Mesothelial cell of epicardium (in vitro differentiated cells): ENCODE results near the gene PLOD2. TPM values are rescaled to one million over a fixed set of nuclear protein-coding genes. Genes with fewer than 3 reads are reported as not detected.
A peak's percentile ranks its signal among the peaks of the same experiment; 100 is the strongest.

Experiments
- DNase-seq, 2 experiments: peaks; one replicate each; pipeline ENCODE4 v3.0.0; 2021; ENCODE audit warnings: low spot score in 2 of 2; ENCODE audit not compliant: unreplicated experiment in 2 of 2
- H3K27ac Mint-ChIP-seq: 2 replicates; pipeline ENCODE4 v1.8.0; 2021; ENCODE audit warnings: mixed read lengths
- H3K27me3 Mint-ChIP-seq: 2 replicates; pipeline ENCODE4 v1.8.0; 2021; ENCODE audit warnings: low read depth, mixed read lengths
- H3K36me3 Mint-ChIP-seq: 2 replicates; pipeline ENCODE4 v1.8.0; 2021; ENCODE audit warnings: mixed read lengths
- H3K4me1 Mint-ChIP-seq: 2 replicates; pipeline ENCODE4 v1.8.0; 2021; ENCODE audit warnings: mixed read lengths
- H3K4me3 Mint-ChIP-seq: 2 replicates; pipeline ENCODE4 v1.8.0; 2021; ENCODE audit warnings: mild to moderate bottlenecking, moderate library complexity, mixed read lengths
- H3K9me3 Mint-ChIP-seq: 2 replicates; pipeline ENCODE4 v1.8.0; 2021; ENCODE audit warnings: mixed read lengths
- total RNA-seq: library from RNA; stranded (reverse); gene quantifications from 3 replicates; pipeline ENCODE4 v1.2.1, GENCODE V29; 2021
- TF ChIP-seq, protein P1 (sequence below): fragments of 200-600 bp; sonication (generic); IDR thresholded peaks from one replicate; pipeline ENCODE4 v1.5.0; 2021; ENCODE audit warnings: antibody characterized with exemption; ENCODE audit not compliant: unreplicated experiment

Gene PLOD2
- total RNA-seq, 1 donor from 2014 or later: 86.0 TPM

DNA sequence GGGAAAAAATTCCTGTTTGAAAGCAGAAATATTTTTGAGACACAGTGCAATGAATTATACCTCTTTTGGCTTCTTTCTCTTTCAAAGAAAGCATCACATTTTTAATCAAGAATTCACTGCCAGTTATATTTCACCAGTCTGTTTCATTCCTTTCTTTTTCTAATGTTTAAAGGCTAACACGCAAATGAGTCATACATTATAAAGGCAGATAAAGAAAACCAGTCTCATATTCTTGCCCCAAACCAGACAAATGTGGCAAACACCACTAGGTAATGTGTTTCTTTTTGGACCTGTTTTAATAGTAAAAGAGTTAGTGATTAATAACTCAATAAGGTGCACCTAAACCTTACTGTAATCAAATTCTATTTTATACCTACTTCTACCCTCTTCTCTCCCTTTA is 83.8 kb downstream of the PLOD2 start:
- DNase-seq: no peak
- Mint-ChIP-seq H3K27me3 (no peaks in the 10 kb centered on the region), H3K4me1 (peaks cover 8% of the 10 kb centered on the region), H3K27ac (peak overlapping the region; percentile 55), H3K9me3 (peaks cover 7% of the 10 kb centered on the region), H3K4me3 (no peak overlapping the region), H3K36me3 (peaks cover 23% of the 10 kb centered on the region)
- TF ChIP-seq, protein P1, sequence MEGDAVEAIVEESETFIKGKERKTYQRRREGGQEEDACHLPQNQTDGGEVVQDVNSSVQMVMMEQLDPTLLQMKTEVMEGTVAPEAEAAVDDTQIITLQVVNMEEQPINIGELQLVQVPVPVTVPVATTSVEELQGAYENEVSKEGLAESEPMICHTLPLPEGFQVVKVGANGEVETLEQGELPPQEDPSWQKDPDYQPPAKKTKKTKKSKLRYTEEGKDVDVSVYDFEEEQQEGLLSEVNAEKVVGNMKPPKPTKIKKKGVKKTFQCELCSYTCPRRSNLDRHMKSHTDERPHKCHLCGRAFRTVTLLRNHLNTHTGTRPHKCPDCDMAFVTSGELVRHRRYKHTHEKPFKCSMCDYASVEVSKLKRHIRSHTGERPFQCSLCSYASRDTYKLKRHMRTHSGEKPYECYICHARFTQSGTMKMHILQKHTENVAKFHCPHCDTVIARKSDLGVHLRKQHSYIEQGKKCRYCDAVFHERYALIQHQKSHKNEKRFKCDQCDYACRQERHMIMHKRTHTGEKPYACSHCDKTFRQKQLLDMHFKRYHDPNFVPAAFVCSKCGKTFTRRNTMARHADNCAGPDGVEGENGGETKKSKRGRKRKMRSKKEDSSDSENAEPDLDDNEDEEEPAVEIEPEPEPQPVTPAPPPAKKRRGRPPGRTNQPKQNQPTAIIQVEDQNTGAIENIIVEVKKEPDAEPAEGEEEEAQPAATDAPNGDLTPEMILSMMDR: no peak

DNA sequence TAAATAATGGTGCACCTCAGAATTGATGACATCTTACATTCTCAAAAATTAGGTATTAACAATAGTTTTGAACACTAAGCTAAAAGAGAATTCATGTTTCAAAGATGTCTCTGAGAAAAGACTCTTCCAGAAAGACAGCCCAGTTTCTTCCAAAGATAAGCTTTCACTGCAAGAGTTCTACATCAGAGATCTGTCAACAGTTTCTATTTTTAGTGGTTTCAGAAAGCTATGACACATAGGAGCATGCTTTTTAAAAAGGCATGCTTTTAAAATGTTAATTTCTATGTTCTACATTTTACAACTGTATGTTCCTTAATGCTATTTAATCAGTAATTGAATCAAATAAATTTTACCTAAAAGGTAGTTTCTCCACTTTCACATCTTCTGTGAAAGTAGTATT is 88.2 kb downstream of the PLOD2 start:
- Mint-ChIP-seq H3K4me1 (peaks cover 6% of the 10 kb centered on the region), H3K27me3 (no peaks in the 10 kb centered on the region), H3K27ac (no peak overlapping the region), H3K9me3 (peaks cover 7% of the 10 kb centered on the region), H3K36me3 (peaks cover 19% of the 10 kb centered on the region), H3K4me3 (no peak overlapping the region)
- TF ChIP-seq, protein P1: no peak
- DNase-seq: no peak

DNA sequence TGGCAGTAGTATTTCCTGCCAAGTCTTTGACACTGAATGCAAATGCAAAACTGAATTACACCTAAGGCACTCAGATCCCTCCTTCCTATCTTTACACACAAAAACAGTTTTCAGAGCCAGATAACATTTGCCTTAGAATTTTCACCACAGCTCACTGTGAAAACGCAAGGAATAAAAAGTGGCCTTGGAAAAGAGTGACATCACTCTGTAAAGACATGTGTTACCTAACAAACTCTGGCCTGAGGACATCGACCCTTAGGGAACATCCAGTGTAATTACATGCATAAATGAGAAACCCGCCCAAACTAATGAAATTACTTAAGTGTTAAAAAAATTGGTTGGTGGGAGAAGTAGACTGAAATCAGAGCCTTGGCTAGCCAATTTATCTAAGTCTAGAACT is 88.9 kb downstream of the PLOD2 start:
- Mint-ChIP-seq H3K4me1 (peaks cover 3% of the 10 kb centered on the region), H3K9me3 (peaks cover 7% of the 10 kb centered on the region)

DNA sequence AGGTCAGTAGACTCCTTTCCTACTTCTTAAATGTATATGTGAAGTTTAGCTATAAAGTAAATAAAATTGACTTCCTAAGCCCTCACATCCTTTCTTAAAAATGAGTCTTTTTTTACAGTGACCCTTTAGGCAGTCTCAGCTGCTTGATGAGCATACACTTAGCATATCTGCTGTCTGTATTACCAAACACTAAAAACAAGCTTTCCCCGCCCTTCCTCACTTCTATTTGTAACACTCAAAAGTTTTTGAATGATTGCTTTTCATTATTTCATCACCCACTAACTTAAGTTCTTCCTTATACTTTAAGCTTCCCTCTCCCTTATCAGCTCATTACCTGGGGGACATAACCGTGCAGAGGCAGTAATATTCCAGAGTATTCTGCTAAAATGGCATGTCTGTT is 89.4 kb downstream of the PLOD2 start:
- Mint-ChIP-seq H3K27ac (no peak overlapping the region), H3K4me3 (no peak overlapping the region), H3K4me1 (peaks cover 5% of the 10 kb centered on the region), H3K27me3 (no peaks in the 10 kb centered on the region), H3K9me3 (peaks cover 7% of the 10 kb centered on the region), H3K36me3 (peaks cover 17% of the 10 kb centered on the region)
- TF ChIP-seq, protein P1: no peak
- no peak for DNase-seq

More for the DNA sequence above, 88.9 kb downstream of the PLOD2 start:
- H3K36me3 Mint-ChIP-seq: peaks cover 19% of the 10 kb centered on the region
- H3K4me3 Mint-ChIP-seq: no peak overlapping the region
- TF ChIP-seq, protein P1: no peak
- H3K27ac Mint-ChIP-seq: no peak overlapping the region
- no peak for DNase-seq
- H3K27me3 Mint-ChIP-seq: no peaks in the 10 kb centered on the region

DNA sequence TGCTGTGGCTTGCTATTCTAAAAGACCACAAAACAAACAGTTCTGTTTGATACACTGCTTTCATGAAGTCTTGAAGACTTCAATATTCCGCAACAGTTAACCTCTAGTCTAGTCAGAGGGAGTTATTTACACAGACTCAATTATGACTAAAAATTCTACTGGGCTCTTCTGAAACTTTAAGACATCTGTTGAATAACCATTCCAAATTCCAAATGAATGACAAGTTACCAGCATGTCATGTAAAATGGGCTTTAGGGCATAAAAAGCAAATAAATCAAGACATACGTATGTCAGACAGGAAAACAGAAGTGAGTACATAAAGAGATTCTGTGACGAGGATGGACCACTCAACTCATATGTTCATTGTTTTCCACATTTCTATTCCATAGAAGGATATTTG is 93.9 kb downstream of the PLOD2 start:
- peak overlapping the region; percentile 30 for H3K27ac Mint-ChIP-seq
- DNase-seq: no peak
- no peaks in the 10 kb centered on the region for H3K27me3 Mint-ChIP-seq
- H3K4me1 Mint-ChIP-seq: peaks cover 10% of the 10 kb centered on the region
- H3K36me3 Mint-ChIP-seq: peaks cover 9% of the 10 kb centered on the region
- no peaks in the 10 kb centered on the region for H3K9me3 Mint-ChIP-seq
- TF ChIP-seq, protein P1: no peak
- no peak overlapping the region for H3K4me3 Mint-ChIP-seq

DNA sequence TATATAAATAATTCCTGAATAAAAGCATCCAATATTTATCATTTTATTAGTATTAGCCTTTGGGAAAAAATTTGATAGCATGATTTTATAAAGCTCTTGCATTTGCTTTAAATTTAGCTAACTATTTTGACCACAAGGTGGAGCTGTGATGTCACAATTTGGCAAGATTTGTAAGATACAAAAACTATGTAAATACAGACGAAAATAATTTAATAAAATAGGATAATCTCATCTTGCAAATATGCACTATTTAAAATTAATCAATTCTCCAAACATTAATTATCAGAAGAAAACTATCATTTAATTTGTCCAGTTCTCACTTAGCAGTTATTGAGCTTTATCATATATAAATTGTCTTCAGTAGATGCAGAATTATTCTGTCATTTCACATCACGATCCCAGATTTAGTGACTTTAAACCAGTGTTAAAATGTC is 95.4 kb downstream of the PLOD2 start:
- TF ChIP-seq, protein P1: peak; percentile 95
- Mint-ChIP-seq H3K36me3 (peaks cover 9% of the 10 kb centered on the region), H3K4me1 (peaks cover 13% of the 10 kb centered on the region), H3K27me3 (no peaks in the 10 kb centered on the region), H3K4me3 (no peak overlapping the region), H3K9me3 (no peaks in the 10 kb centered on the region), H3K27ac (no peak overlapping the region)
- no peak for DNase-seq
